HepG2 (cell line): ENCODE data around the gene TBC1D1. TPM values are rescaled to one million over a fixed set of nuclear protein-coding genes. Genes with fewer than 3 reads are reported as not detected.

ENCODE experiments used
- ATAC-seq: fragments of 200-7000 bp; cut with Tn5 transposase; 3 replicates; pipeline ENCODE4 v1.9.1; 2020; ENCODE audit warnings: mild to moderate bottlenecking, moderate library complexity
- BruUV-seq: library from RNA; stranded (reverse); fragments of 400-500 nt; replicated peaks from 2 replicates; lab custom pipeline; 2021; lab: Mats Ljungman, UMichigan
- CTCF ChIA-PET: fragments of 300-600 bp; formaldehyde crosslinking; extraction: SDS; loops from one replicate; lab custom pipeline; 2021; ENCODE audit warnings: low total read pairs, inconsistent platforms, low intra/inter-chr PET ratio; lab: Yijun Ruan, JAX
- POLR2A ChIA-PET: fragments of 350-600 bp; sonication (Branson Sonifier 250); formaldehyde crosslinking; loops from one replicate; lab custom pipeline; 2020; ENCODE audit warnings: antibody characterized with exemption, inconsistent platforms; lab: Yijun Ruan, JAX
- DNase-seq: peaks from one replicate; pipeline ENCODE4 v3.0.0-alpha.2; 2015; ENCODE audit warnings: low spot score
- FAIRE-seq: peaks from 3 replicates; lab custom pipeline; 2011; peaks lifted over from hg19 to GRCh38; lab: Jason Lieb, UNC
- H2AFZ ChIP-seq: one replicate; pipeline ENCODE4 v1.6.1; 2011; ENCODE audit warnings: low read length, inconsistent platforms
- H3K27ac ChIP-seq: fragments of 300-600 bp; 3 replicates; pipeline ENCODE4 v1.8.0; 2011; ENCODE audit warnings: mixed run types, mild to moderate bottlenecking, mixed read lengths, low read length, inconsistent platforms; ENCODE audit not compliant: insufficient read depth; ENCODE audit errors: extremely low read length
- H3K27me3 ChIP-seq, 2 experiments: fragments of 200-600 bp in 1 of 2; 2 replicates in 1 of 2; 3 replicates in 1 of 2; pipeline versions ENCODE4 v1.6.0 to v1.8.0; 2011; ENCODE audit warnings: low read length in 2 of 2, mild to moderate bottlenecking in 2 of 2, moderate library complexity in 2 of 2, inconsistent platforms in 1 of 2; ENCODE audit not compliant: insufficient read depth in 2 of 2, control insufficient read depth in 1 of 2
- H3K36me3 ChIP-seq, 2 experiments: fragments of 200-600 bp in 1 of 2; replicated peaks in 1 of 2; 2 replicates in 1 of 2; 3 replicates in 1 of 2; pipeline versions ENCODE4 v1.5.1 to v1.8.0; 2011; ENCODE audit warnings: low read length in 2 of 2, inconsistent platforms in 1 of 2; ENCODE audit not compliant: insufficient read depth in 2 of 2, control insufficient read depth in 1 of 2
- H3K4me1 ChIP-seq: 2 replicates; pipeline ENCODE4 v1.5.1; 2012; ENCODE audit warnings: low read length, inconsistent platforms; ENCODE audit not compliant: insufficient read depth
- H3K4me2 ChIP-seq: 2 replicates; pipeline ENCODE4 v1.6.0; 2011; ENCODE audit warnings: low read depth, low read length, inconsistent platforms
- H3K4me3 ChIP-seq, 3 experiments: fragments of 200-600 bp in 1 of 3; sonication (generic), shearing (Covaris generic) in 1 of 3; replicated peaks in 1 of 3; 2 replicates each; pipeline ENCODE4 v1.5.1; 2011 to 2016; ENCODE audit warnings: low read length in 3 of 3, inconsistent platforms in 2 of 3, low read depth in 2 of 3, mild to moderate bottlenecking in 2 of 3, control low read depth in 1 of 3, mixed read lengths in 1 of 3; ENCODE audit not compliant: insufficient read depth in 1 of 3
- H3K79me2 ChIP-seq: one replicate; pipeline ENCODE4 v1.6.1; 2011; ENCODE audit warnings: low read length, inconsistent platforms; ENCODE audit not compliant: insufficient read depth
- H3K9ac ChIP-seq: 2 replicates; pipeline ENCODE4 v1.6.0; 2011; ENCODE audit warnings: mild to moderate bottlenecking, low read depth, low read length, inconsistent platforms; ENCODE audit not compliant: insufficient read depth
- H3K9me3 ChIP-seq: 2 replicates; pipeline ENCODE4 v1.5.1; 2012; ENCODE audit warnings: mild to moderate bottlenecking, low read length
- H4K20me1 ChIP-seq: 2 replicates; pipeline ENCODE4 v1.6.0; 2011; ENCODE audit warnings: inconsistent platforms, mild to moderate bottlenecking, low read length, moderate library complexity; ENCODE audit not compliant: insufficient read depth
- CEBPG ChIP-seq: IDR thresholded peaks from 2 replicates; pipeline ENCODE4 v1.6.1; 2016
- EHMT2 ChIP-seq: fragments of 200-600 bp; sonication (generic); IDR thresholded peaks from 2 replicates; pipeline ENCODE4 v1.7.0; 2017; ENCODE audit warnings: antibody characterized with exemption, low read depth, low read length, borderline replicate concordance
- GTF3A ChIP-seq: sonication (generic); formaldehyde crosslinking; conservative IDR thresholded peaks from 2 replicates; pipeline ENCODE4 v1.4.0; 2020; ENCODE audit warnings: mild to moderate bottlenecking, missing genetic modification reagents
- HNF4A ChIP-seq: sonication (generic); formaldehyde crosslinking; IDR thresholded peaks from 2 replicates; pipeline ENCODE4 v1.4.0; 2020; ENCODE audit warnings: missing genetic modification reagents
- HNF4G ChIP-seq, 2 experiments: sonication (generic) in 1 of 2; formaldehyde crosslinking in 1 of 2; IDR thresholded peaks; 2 replicates each; pipeline versions ENCODE4 v1.4.0 to v1.6.1; 2011 to 2020; ENCODE audit warnings: borderline replicate concordance in 2 of 2, low read depth in 2 of 2, mild to moderate bottlenecking in 2 of 2, low read length in 1 of 2, missing genetic modification reagents in 1 of 2, moderate library complexity in 1 of 2
- MED1 ChIP-seq: sonication (generic); formaldehyde crosslinking; IDR thresholded peaks from 2 replicates; pipeline ENCODE4 v1.4.0; 2020; ENCODE audit warnings: missing genetic modification reagents
- ZBED4 ChIP-seq: sonication (generic); formaldehyde crosslinking; IDR thresholded peaks from 2 replicates; pipeline ENCODE4 v1.4.0; 2020; ENCODE audit warnings: missing genetic modification reagents, borderline replicate concordance
- ZFP90 ChIP-seq: sonication (generic); formaldehyde crosslinking; IDR thresholded peaks from 2 replicates; pipeline ENCODE4 v1.8.0; 2022; ENCODE audit warnings: missing genetic modification reagents, mild to moderate bottlenecking, inconsistent platforms, borderline replicate concordance
- ZIK1 ChIP-seq: sonication (generic); formaldehyde crosslinking; IDR thresholded peaks from 2 replicates; pipeline ENCODE4 v1.5.0; 2020; ENCODE audit warnings: mild to moderate bottlenecking, low read depth, missing genetic modification reagents, borderline replicate concordance
- ZNF362 ChIP-seq: sonication (generic); formaldehyde crosslinking; IDR thresholded peaks from 2 replicates; pipeline ENCODE4 v1.4.0; 2020; ENCODE audit warnings: missing genetic modification reagents, mild to moderate bottlenecking, borderline replicate concordance
- ZNF549 ChIP-seq: sonication (generic); formaldehyde crosslinking; IDR thresholded peaks from 2 replicates; pipeline ENCODE4 v1.5.0; 2020; ENCODE audit warnings: missing genetic modification reagents
- ZNF574 ChIP-seq: sonication (generic); formaldehyde crosslinking; IDR thresholded peaks from 2 replicates; pipeline ENCODE4 v1.4.0; 2020; ENCODE audit warnings: missing genetic modification reagents
- ZNF816 ChIP-seq: sonication (generic); formaldehyde crosslinking; IDR thresholded peaks from 2 replicates; pipeline ENCODE4 v1.8.0; 2022; ENCODE audit warnings: missing genetic modification reagents, mild to moderate bottlenecking, borderline replicate concordance
- ZNF850 ChIP-seq: sonication (generic); formaldehyde crosslinking; conservative IDR thresholded peaks from 2 replicates; pipeline ENCODE4 v1.9.0; 2021; ENCODE audit warnings: mild to moderate bottlenecking, missing genetic modification reagents
- WGBS: methylation state at CpG from one replicate; pipeline ENCODE4 v1.1.6; 2017; ENCODE audit warnings: low lambda C conversion rate; 5-methylcytosine and 5-hydroxymethylcytosine counted together
- in situ Hi-C: cut with HindIII; loops from 2 replicates; pipeline ENCODE4 v1.10.0; 2017; ENCODE audit warnings: low pct_unique_long_range_greater_than_20kb; ENCODE audit not compliant: extremely low pct_ligation_motif_present
- intact Hi-C: fragments of 100-400 bp; cut with micrococcal nuclease; formaldehyde crosslinking; loops from one replicate; pipeline ENCODE4 v1.10.0; 2022; ENCODE audit not compliant: unreplicated experiment
- polyA plus RNA-seq, 8 experiments: library from polyadenylated mRNA; depleted of rRNA in 3 of 8; stranded (reverse) in 7 of 8; unstranded in 1 of 8; fragments of >200 nt; fragmentation: Illumina TruSeq in 4 of 8; extraction: Trizol in 4 of 8; gene quantifications; 2 replicates each; pipeline versions ENCODE4 v1.2.1 to v1.2.3, GENCODE V29; 2011 to 2016; ENCODE audit warnings: low read depth in 4 of 8, missing spikeins in 1 of 8, mixed read lengths in 1 of 8; ENCODE audit not compliant: insufficient read depth in 1 of 8
- total RNA-seq, 5 experiments: library from RNA; depleted of rRNA; stranded (reverse); fragments of >200 nt; fragmentation: Illumina TruSeq; extraction: Trizol; gene quantifications; 2 replicates each; pipeline ENCODE4 v1.2.3, GENCODE V29; 2016; ENCODE audit warnings: low read depth in 1 of 5

TBC1D1 gene
- total and polyA plus RNA-seq, 2 of the 13 experiments (the other 11 are each of a cell fraction or from before 2014, with no cell fraction given) = 37.3 to 62.8 TPM

- TSS peak; percentile 92 for BruUV-seq
- Histone ChIP-seq H3K4me1 (peaks cover 43% of the 10 kb centered on the region), H3K27me3 (no peaks in the 10 kb centered on the region), H3K9ac (peak overlapping the region; percentile 69), H3K4me2 (peak overlapping the region; percentile 96), H4K20me1 (0 out of 2 replicates have a peak, but pooled peaks cover 2% of the 10 kb centered on the region), H3K36me3 (no peaks in the 10 kb centered on the region), H3K4me3 (peak overlapping the region; percentile 57 to 83 (median 67)), H2AFZ (peak overlapping the region; percentile 42), H3K9me3 (no peaks in the 10 kb centered on the region), H3K79me2 (peaks cover 9% of the 10 kb centered on the region), H3K27ac (peak overlapping the region; percentile 72)
- intact Hi-C loops = loop anchor here (2.0 to 10.0 kb wide), 4 partner anchors 60 to 174 kb away; partner anchors contain the start of gene PGM2
- WGBS = 0% methylated on average over 3 of the region's 3 CpGs
- POLR2A ChIA-PET = interaction anchor here (1.0 kb wide), 1 partner anchor 175 kb away, joined by 3 read pairs; no protein-coding TSS in a partner anchor
- FAIRE-seq (peak; percentile 42), ATAC-seq (peak; percentile 48), DNase-seq (peak; percentile 39)
- CTCF ChIA-PET = no interaction called here
- in situ Hi-C loops = no loop called here
- no peak for TF ChIP-seq ZBED4 (CRISPR knock-in tag)
- no peak for TF ChIP-seq ZIK1 (CRISPR knock-in tag)
- TF ChIP-seq ZNF816 (CRISPR knock-in tag) = peak; percentile 2; the same call in 1 of the 2 replicates
- TF ChIP-seq ZNF850 (CRISPR knock-in tag) = no peak
- no peak for TF ChIP-seq CEBPG (CRISPR knock-in tag)
- 0 out of 2 replicates have a peak, but pooled peaks have one; percentile 2 for TF ChIP-seq ZNF574
- TF ChIP-seq ZNF549 (CRISPR knock-in tag) = peak; percentile 20; the same call in 1 of the 2 replicates
- 0 out of 2 replicates have a peak, but pooled peaks have one; percentile 10 for TF ChIP-seq MED1 (CRISPR knock-in tag)
- 0 out of 2 replicates have a peak, but pooled peaks have one; percentile 43 for TF ChIP-seq EHMT2
- TF ChIP-seq HNF4G (IDR thresholded peaks at IDR 0.05; ENCODE audit: borderline replicate concordance, low read depth, low read length) = peak; percentile 53; the same call in 1 of the 2 replicates
- TF ChIP-seq HNF4G (CRISPR knock-in tag; IDR thresholded peaks at IDR 0.05; ENCODE audit: borderline replicate concordance, low read depth) = no peak
- TF ChIP-seq HNF4A (CRISPR knock-in tag) = peak; percentile 36; the same call in 1 of the 2 replicates
- TF ChIP-seq ZFP90 (CRISPR knock-in tag) = no peak
- TF ChIP-seq GTF3A = no peak
- TF ChIP-seq ZNF362 (CRISPR knock-in tag) = peak; percentile 87
Observed at GRCh38 chr4:37976507-37976906, 85.6 kb downstream of the TBC1D1 start.
